ENCODE results near the gene CBLB.

CBLB gene

GRCh38 chr3:105869861-105870755, 1.3 kb upstream of the CBLB start:
- DNase-seq = no peak

GRCh38 chr3:105869531-105869833, 670 bp upstream of the CBLB start:
- no peak for DNase-seq

- peak; percentile 28 for DNase-seq
Observed at GRCh38 chr3:105868431-105868741, 426 bp downstream of the CBLB start.

- peak; percentile 1 for DNase-seq
Observed at GRCh38 chr3:105867712-105868430, 941 bp downstream of the CBLB start.

GRCh38 chr3:105866656-105867653, 1.9 kb downstream of the CBLB start:
- no peak for DNase-seq

GRCh38 chr3:105865867-105866350, 2.9 kb downstream of the CBLB start:
- DNase-seq = no peak

GRCh38 chr3:105865016-105865623, 3.7 kb downstream of the CBLB start:
- DNase-seq = no peak

GRCh38 chr3:105864212-105864611, 4.6 kb downstream of the CBLB start:
- DNase-seq = no peak

GRCh38 chr3:105863608-105864007, 5.2 kb downstream of the CBLB start:
- DNase-seq = no peak

- no peak for DNase-seq
Observed at GRCh38 chr3:105862217-105862616, 6.6 kb downstream of the CBLB start.

- no peak for DNase-seq
Observed at GRCh38 chr3:105860641-105861040, 8.2 kb downstream of the CBLB start.

- DNase-seq = no peak
Observed at GRCh38 chr3:105858017-105858416, 10.8 kb downstream of the CBLB start.

- DNase-seq = no peak
Observed at GRCh38 chr3:105857601-105858000, 11.2 kb downstream of the CBLB start.

GRCh38 chr3:105856605-105857004, 12.2 kb downstream of the CBLB start:
- no peak for DNase-seq

GRCh38 chr3:105853801-105854432, 14.9 kb downstream of the CBLB start:
- no peak for DNase-seq

GRCh38 chr3:105851582-105851981, 17.2 kb downstream of the CBLB start:
- DNase-seq = no peak

- DNase-seq = no peak
Observed at GRCh38 chr3:105851176-105851575, 17.6 kb downstream of the CBLB start.

GRCh38 chr3:105850593-105850992, 18.2 kb downstream of the CBLB start:
- DNase-seq = no peak

- DNase-seq = no peak
Observed at GRCh38 chr3:105848821-105849220, 20.0 kb downstream of the CBLB start.

GRCh38 chr3:105847865-105848264, 20.9 kb downstream of the CBLB start:
- no peak for DNase-seq

- no peak for DNase-seq
Observed at GRCh38 chr3:105847452-105847851, 21.4 kb downstream of the CBLB start.

- no peak for DNase-seq
Observed at GRCh38 chr3:105846809-105847208, 22.0 kb downstream of the CBLB start.
